Trophoblast cell (in vitro differentiated cells and primary cell): Measurements from ENCODE around the gene ARRDC3.
"Not testable (repeated sequence)": the region's sequence is repeated elsewhere in the genome, so short reads cannot be mapped to it uniquely, and the experiment has no call there.

Experiments
- DNase-seq, 2 donors: peaks; one replicate each; pipeline ENCODE4 v3.0.0-alpha.2; 2016
- H2AFZ ChIP-seq: 2 replicates; pipeline ENCODE4 v1.6.1; 2013; ENCODE audit warnings: low read length, moderate library complexity, mild to moderate bottlenecking; ENCODE audit not compliant: insufficient read depth, poor library complexity
- H2AK5ac ChIP-seq: 2 replicates; pipeline ENCODE4 v1.6.1; 2013; ENCODE audit warnings: mild to moderate bottlenecking, low read length
- H2BK120ac ChIP-seq: 2 replicates; pipeline ENCODE4 v1.6.1; 2013; ENCODE audit warnings: low read length, mild to moderate bottlenecking, moderate library complexity; ENCODE audit not compliant: insufficient read depth, poor library complexity
- H2BK12ac ChIP-seq: 2 replicates; pipeline ENCODE4 v1.6.1; 2013; ENCODE audit warnings: mild to moderate bottlenecking, low read length, moderate library complexity
- H2BK5ac ChIP-seq: 2 replicates; pipeline ENCODE4 v1.6.1; 2013; ENCODE audit warnings: low read length, low read depth, moderate library complexity, mild to moderate bottlenecking; ENCODE audit not compliant: poor library complexity
- H3K14ac ChIP-seq: 2 replicates; pipeline ENCODE4 v1.6.1; 2013; ENCODE audit warnings: mild to moderate bottlenecking, low read length
- H3K18ac ChIP-seq: 2 replicates; pipeline ENCODE4 v1.6.1; 2013; ENCODE audit warnings: mild to moderate bottlenecking, low read length
- H3K23ac ChIP-seq: 2 replicates; pipeline ENCODE4 v1.6.1; 2013; ENCODE audit warnings: low read length
- H3K27ac ChIP-seq: 2 replicates; pipeline ENCODE4 v1.5.1; 2013; ENCODE audit warnings: low read depth, mild to moderate bottlenecking, inconsistent platforms, low read length, moderate library complexity
- H3K27me3 ChIP-seq: 2 replicates; pipeline ENCODE4 v1.6.1; 2013; ENCODE audit warnings: inconsistent platforms, mild to moderate bottlenecking, low read length, moderate library complexity; ENCODE audit not compliant: insufficient read depth
- H3K36me3 ChIP-seq, 2 experiments: 1 replicate in 1 of 2; 2 replicates in 1 of 2; pipeline ENCODE4 v1.6.1; 2013; ENCODE audit warnings: low read length in 2 of 2, mild to moderate bottlenecking in 2 of 2, moderate library complexity in 1 of 2; ENCODE audit not compliant: insufficient read depth in 2 of 2, control insufficient read depth in 1 of 2
- H3K4ac ChIP-seq: 2 replicates; pipeline ENCODE4 v1.6.1; 2013; ENCODE audit warnings: low read depth, mild to moderate bottlenecking, low read length, moderate library complexity
- H3K4me1 ChIP-seq, 2 experiments: 1 replicate in 1 of 2; 2 replicates in 1 of 2; pipeline ENCODE4 v1.6.1; 2013; ENCODE audit warnings: low read length in 2 of 2, mild to moderate bottlenecking in 2 of 2, moderate library complexity in 1 of 2; ENCODE audit not compliant: insufficient read depth in 2 of 2, control insufficient read depth in 1 of 2
- H3K4me2 ChIP-seq: 2 replicates; pipeline ENCODE4 v1.6.1; 2013; ENCODE audit warnings: inconsistent platforms, mild to moderate bottlenecking, low read length, moderate library complexity
- H3K4me3 ChIP-seq: 2 replicates; pipeline ENCODE4 v1.5.1; 2013; ENCODE audit warnings: mild to moderate bottlenecking, low read depth, low read length, inconsistent platforms
- H3K79me1 ChIP-seq: one replicate; pipeline ENCODE4 v1.6.1; 2013; ENCODE audit warnings: low read length
- H3K79me2 ChIP-seq: 2 replicates; pipeline ENCODE4 v1.6.1; 2013; ENCODE audit warnings: low read length, mild to moderate bottlenecking; ENCODE audit not compliant: control insufficient read depth, insufficient read depth, poor library complexity
- H3K9ac ChIP-seq: 2 replicates; pipeline ENCODE4 v1.6.1; 2013; ENCODE audit warnings: mild to moderate bottlenecking, low read length
- H3K9me3 ChIP-seq: 2 replicates; pipeline ENCODE4 v1.6.1; 2013; ENCODE audit warnings: low read depth, mild to moderate bottlenecking, control low read depth, inconsistent platforms, low read length; ENCODE audit not compliant: insufficient read depth
- H4K12ac ChIP-seq: 2 replicates; pipeline ENCODE4 v1.6.1; 2013; ENCODE audit warnings: low read depth, mild to moderate bottlenecking, low read length, moderate library complexity
- H4K8ac ChIP-seq: 2 replicates; pipeline ENCODE4 v1.6.1; 2013; ENCODE audit warnings: low read depth, mild to moderate bottlenecking, low read length, moderate library complexity
- H4K91ac ChIP-seq: one replicate; pipeline ENCODE4 v1.6.1; 2013; ENCODE audit warnings: low read depth, mild to moderate bottlenecking, low read length, moderate library complexity
- WGBS: extraction: QIAGEN DNeasy Blood & Tissue Kit; methylation state at CpG from one replicate; pipeline ENCODE4 v1.1.7; 2013; ENCODE audit warnings: missing lambda C conversion rate; ENCODE audit not compliant: insufficient read length, insufficient coverage; ENCODE audit errors: extremely low coverage; 5-methylcytosine and 5-hydroxymethylcytosine counted together

ARRDC3 gene

DNA sequence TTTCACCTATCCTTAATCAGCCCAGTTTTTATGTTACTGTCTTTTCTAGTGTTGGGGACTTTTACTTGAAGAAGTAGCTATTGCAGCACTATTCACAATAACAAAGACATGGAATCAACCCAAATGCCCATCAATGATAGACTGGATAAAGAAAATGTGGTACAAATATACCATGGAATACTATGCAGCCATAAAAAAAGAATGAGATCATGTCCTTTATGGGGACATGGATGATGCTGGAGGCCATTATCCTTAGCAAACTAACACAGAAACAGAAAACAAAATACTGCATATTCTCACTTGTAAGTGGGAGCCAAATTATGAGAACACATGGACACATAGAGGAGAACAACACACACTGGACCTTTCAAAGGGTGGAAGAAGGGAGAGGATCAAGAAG lies 6.4 kb upstream of the ARRDC3 start:
- not testable (repeated sequence) for H4K12ac ChIP-seq, H2BK12ac ChIP-seq, H3K79me1 ChIP-seq, H3K23ac ChIP-seq, H3K27me3 ChIP-seq, H3K4me1 ChIP-seq, H3K14ac ChIP-seq, H3K18ac ChIP-seq, H2BK5ac ChIP-seq, H3K4me3 ChIP-seq, H3K4me2 ChIP-seq, H4K91ac ChIP-seq, H3K9ac ChIP-seq, H2BK120ac ChIP-seq, H3K9me3 ChIP-seq, H3K36me3 ChIP-seq, H2AFZ ChIP-seq, H2AK5ac ChIP-seq, H3K4ac ChIP-seq, DNase-seq, H3K79me2 ChIP-seq, H3K27ac ChIP-seq, H4K8ac ChIP-seq

DNA sequence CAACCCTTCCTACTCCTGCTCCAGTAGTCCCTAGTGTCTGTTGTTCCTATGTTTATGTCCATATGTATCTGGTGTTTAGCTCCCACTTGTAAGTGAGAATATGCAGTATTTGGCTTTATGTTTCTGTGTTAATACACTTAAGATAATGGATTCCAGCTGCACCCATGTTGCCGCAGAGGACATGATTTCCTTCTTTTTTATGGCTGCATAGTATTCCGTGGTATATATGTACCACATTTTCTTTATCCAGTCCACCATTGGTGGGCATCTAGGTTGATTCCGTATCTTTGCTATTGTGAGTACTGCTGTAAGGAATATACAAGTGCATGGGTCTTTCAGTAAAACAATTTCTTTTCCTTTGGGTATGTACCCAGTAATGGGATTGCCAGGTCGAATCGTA lies 5.2 kb upstream of the ARRDC3 start:
- H3K79me2 ChIP-seq, result no peaks in the 10 kb centered on the region
- no CpG with 5 or more reads among the region's 5 CpGs for WGBS

DNA sequence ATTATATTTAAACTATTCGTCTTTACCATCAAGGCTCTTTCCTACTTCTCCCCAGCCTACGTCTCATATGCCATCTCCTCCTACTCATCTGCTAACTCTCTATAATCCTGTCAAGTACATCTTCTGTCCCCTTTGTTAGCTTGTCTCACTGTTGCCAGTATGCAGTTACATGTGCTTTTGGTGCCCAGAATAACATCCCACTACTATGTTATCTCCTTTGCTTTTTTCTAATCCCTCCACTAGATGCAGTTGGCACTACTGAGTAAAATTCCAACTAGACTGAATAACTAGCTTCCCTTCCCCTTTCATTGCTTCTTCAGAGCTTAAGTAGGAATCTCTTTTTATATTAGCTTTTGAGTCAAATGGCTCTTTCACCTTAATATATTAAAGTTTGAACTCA lies 3.0 kb upstream of the ARRDC3 start:
- Histone ChIP-seq H3K27me3 (no peaks in the 10 kb centered on the region), H2BK120ac (no peak overlapping the region), H4K12ac (no peak overlapping the region), H3K4me2 (no peak overlapping the region), H3K4me1 (no peaks in the 10 kb centered on the region), H2BK5ac (no peak overlapping the region), H2BK12ac (no peak overlapping the region), H3K4me3 (no peak overlapping the region), H4K91ac (no peak overlapping the region), H3K79me1 (peaks cover 2% of the 10 kb centered on the region), H2AK5ac (no peak overlapping the region), H3K4ac (no peak overlapping the region), H3K27ac (no peak overlapping the region), H3K9ac (no peak overlapping the region), H3K9me3 (no peaks in the 10 kb centered on the region), H4K8ac (no peak overlapping the region), H3K18ac (no peak overlapping the region), H3K23ac (no peak overlapping the region), H3K36me3 (no peaks in the 10 kb centered on the region), H2AFZ (no peak overlapping the region), H3K14ac (no peak overlapping the region), H3K79me2 (no peaks in the 10 kb centered on the region)
- no CpG with 5 or more reads among the region's 2 CpGs for WGBS
- no peak for DNase-seq

More for the DNA sequence above, 5.2 kb upstream of the ARRDC3 start:
- Histone ChIP-seq H3K4me1 (no peaks in the 10 kb centered on the region), H3K27me3 (no peaks in the 10 kb centered on the region), H2AFZ (no peak overlapping the region), H3K18ac (no peak overlapping the region), H3K14ac (no peak overlapping the region), H2BK120ac (no peak overlapping the region), H3K27ac (no peak overlapping the region), H4K12ac (no peak overlapping the region), H3K23ac (no peak overlapping the region), H3K4me3 (no peak overlapping the region), H3K4ac (no peak overlapping the region), H4K91ac (no peak overlapping the region), H3K9me3 (no peaks in the 10 kb centered on the region), H3K9ac (no peak overlapping the region), H3K79me1 (peaks cover 2% of the 10 kb centered on the region), H2BK5ac (no peak overlapping the region), H2BK12ac (no peak overlapping the region), H3K4me2 (no peak overlapping the region), H4K8ac (no peak overlapping the region), H2AK5ac (no peak overlapping the region), H3K36me3 (no peaks in the 10 kb centered on the region)
- DNase-seq, result no peak

DNA sequence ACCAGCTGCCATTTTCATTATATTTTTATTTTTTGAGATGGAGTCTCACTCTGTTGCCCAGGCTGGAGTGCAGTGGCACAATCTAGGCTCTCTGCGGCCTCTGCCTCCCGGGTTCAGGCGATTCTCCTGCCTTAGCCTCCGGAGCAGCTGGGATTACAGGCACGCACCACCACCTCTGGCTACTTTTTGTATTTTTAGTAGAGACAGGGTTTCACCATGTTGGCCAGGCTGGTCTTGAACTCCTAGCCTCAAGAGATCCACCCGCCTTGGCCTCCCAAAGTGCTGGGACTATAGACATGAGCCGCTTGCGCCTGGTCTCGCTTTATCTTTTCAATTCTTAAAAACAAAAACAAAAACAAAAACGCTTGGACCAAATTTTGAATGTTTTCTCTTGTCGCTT lies 2.5 kb upstream of the ARRDC3 start:
- not testable (repeated sequence) for H3K18ac ChIP-seq, H3K4me1 ChIP-seq, H3K9me3 ChIP-seq, H4K8ac ChIP-seq, H2BK5ac ChIP-seq, H3K27ac ChIP-seq, H3K36me3 ChIP-seq, DNase-seq, H2BK12ac ChIP-seq, H3K79me1 ChIP-seq, H3K4me2 ChIP-seq, H3K27me3 ChIP-seq, H3K79me2 ChIP-seq, H2AFZ ChIP-seq, H4K12ac ChIP-seq, H3K9ac ChIP-seq, H3K23ac ChIP-seq, H2BK120ac ChIP-seq, H3K14ac ChIP-seq, H2AK5ac ChIP-seq, H3K4me3 ChIP-seq, H3K4ac ChIP-seq
- WGBS, result no CpG with 5 or more reads among the region's 11 CpGs
- peak overlapping the region; percentile 24 for H4K91ac ChIP-seq
